Stimulated activated CD8-positive, alpha-beta memory T cell treated with anti-CD3 and anti-CD28 coated beads, Interleukin-15, amount 100 ng/mL, for 1 hour (primary cell): ENCODE results near the gene NINJ2.

ENCODE experiments used
- DNase-seq: peaks from one replicate; pipeline ENCODE4 v3.0.0-alpha.2; 2020; ENCODE audit warnings: low read depth

NINJ2 gene

DNA sequence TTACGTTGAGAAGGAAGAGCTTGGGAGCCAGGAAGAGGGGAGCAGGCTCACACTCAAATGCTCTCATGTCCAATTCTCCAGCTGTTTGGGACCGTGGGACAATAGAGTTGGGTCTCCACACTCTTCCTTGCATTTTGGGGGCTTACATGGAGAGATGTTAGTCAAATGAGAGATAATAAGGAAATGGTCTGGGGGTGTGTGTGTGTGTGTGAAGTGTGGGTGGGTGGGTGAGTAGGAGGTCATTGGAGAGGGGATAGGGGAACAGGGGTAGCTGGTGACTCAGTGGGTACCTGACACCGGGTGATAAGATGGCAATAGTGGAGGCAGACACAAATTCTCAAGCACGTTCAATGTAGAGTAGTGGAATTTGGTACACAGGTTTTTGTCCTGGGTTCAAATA lies 135.5 kb downstream of the NINJ2 start:
- no peak for DNase-seq

DNA sequence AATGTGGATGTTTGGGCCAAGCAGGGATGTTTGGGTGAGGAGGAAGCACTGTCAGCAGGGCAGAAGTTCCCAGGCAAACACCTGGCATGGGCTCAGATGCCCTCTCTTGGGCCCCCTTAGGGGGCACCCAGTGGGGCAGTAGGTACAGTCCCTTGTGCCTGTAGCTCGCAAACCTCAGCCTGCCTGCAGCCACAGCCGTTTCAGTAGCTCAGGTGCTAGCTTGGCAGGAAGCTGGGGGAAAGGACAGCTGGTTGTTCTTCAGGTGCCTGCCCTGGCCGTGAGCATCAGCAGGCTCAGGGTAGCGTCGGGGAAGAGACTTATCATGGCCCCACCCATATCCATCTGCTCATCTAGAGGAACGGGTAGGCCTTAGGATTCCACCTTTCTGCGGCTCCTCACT lies 136.0 kb downstream of the NINJ2 start:
- no peak for DNase-seq

DNA sequence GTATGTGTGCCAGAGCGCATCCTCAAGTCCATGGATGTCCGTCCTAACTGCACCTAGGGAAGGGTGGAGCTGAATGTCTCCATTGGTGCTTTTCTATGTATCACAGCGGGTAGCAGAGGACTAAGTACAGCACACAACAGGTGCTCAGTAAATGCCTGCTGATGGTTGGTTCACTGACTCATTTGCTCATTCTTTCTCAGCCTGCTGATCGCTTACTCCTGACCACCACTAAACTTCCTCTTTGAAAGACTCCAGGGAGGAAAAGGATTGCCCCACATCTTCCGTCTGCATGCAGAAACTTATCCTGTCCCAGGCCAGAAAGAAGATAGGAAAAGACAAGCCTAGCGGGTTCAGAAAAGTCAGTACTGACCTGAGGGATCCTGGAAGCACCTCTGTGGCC lies 137.2 kb downstream of the NINJ2 start:
- no peak for DNase-seq

DNA sequence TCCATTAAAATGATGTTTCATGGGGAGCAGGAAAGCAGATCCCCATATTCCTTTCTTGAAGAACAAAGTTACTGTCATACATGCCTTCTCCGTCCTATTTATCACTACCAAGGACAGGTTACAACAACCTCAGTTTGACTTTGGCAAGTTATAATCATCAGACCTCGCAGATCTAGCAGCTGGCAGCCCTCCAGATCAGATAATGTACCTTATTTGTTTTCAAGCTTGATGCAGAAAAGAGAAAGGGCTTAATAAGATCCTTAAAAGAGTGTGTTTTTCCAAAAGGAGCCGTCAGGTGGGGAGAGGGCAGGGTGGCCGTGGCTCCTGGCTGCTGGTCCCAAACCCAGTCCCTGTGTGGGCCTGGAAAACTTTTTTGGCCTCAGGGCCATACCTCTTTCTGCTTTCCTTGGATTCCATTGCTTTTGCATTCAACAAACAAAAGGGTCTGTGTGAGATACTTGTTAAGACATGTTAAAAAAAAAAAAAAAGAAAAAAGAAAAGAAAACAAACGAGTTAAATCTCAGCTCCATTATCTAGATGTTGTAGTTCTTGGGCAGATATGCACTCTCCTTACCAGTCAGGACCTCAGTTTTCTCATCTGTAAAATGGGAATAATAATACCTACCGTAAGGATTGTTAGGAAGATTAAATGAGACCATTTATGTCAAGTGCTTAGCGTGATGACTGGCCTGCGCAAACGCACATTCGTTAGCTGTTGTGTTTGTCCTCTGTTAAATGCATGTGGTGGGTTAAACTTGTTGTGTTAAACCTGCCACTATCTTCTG lies 138.9 kb downstream of the NINJ2 start:
- no peak for DNase-seq

DNA sequence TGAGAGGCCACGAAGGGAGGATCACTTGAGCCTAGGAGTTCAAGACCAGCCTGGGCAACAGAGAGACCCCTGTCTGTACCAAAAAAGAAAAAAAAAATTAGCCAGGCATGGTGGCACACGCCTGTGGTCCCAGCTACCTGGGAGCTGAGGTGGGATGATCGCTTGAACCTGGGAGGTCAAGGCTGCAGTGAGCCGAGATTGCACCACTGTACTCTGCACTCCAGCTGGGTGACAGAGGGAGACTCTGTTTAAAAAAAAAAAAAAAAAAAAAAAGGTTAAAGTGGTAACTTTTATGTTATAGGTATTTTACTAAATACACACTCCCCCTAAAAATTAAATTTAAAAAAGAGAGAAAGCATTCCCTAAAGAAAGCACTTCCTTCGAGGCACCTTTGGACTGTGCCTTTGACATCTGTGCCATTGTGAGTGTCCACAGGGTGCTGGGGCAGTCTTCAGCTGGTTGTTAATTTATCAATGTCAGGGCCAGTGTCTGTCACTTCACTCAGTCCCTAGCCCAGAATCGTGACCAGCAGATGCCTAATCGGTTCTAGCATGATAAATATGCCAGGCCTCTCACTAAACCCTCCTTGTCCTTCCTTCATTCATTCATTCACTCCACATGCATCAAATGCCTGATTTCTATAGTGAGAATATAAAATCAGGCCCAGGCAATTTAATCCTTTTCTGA lies 140.4 kb downstream of the NINJ2 start:
- DNase-seq, result no peak

DNA sequence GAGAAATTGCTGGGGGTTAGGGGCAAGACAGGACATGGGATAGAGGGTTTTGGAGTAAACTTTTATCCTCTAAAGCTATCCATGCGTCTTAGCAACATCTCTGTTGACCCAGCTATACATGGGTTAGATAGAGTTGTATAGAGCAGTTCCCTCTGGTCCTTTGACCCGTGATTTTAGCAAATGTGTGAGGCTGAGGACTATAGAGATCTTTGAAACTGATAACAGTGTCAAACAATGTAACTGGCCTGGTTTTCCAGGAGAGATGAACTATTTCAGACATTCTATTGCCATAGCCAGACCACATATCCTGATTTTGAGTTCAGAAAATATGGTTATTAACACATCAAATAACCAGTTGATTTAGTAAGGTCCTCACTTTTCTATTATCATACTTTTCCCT lies 143.1 kb downstream of the NINJ2 start:
- DNase-seq, result no peak

DNA sequence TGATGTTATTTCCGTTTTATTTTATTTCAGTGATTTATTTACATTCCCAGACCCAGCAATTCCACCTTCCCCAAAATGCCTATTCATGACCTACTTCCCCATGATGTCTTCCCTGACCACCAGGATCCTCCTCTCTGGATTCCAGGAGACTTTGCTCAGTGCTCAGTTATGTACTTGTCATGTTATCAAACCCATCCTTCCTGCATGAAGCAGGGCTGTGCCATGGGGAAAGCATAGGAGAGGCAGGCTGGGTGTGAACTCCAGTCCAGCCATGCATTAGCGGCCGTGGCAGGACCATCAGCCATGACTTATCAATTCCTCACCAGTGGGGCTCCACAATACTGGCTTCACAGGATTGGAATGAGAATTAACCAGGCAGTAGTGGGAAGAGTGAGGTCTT lies 145.7 kb downstream of the NINJ2 start:
- no peak for DNase-seq
